GM12865 (cell line): Measurements from ENCODE around the gene DISP3.

Source experiments
- DNase-seq: peaks from one replicate; pipeline ENCODE4 v3.0.0; 2010; ENCODE audit warnings: low read depth
- H3K4me3 ChIP-seq: 2 replicates; pipeline ENCODE4 v1.5.1; 2011; ENCODE audit warnings: mild to moderate bottlenecking, low read depth, low read length, control low read depth
- TF ChIP-seq, protein P1 (sequence below): IDR thresholded peaks from 2 replicates; pipeline ENCODE4 v1.5.1; 2011; ENCODE audit warnings: low read length, control low read depth, low read depth, inconsistent platforms; ENCODE audit not compliant: insufficient read depth; ENCODE audit errors: missing control alignments

Gene DISP3, protein sequence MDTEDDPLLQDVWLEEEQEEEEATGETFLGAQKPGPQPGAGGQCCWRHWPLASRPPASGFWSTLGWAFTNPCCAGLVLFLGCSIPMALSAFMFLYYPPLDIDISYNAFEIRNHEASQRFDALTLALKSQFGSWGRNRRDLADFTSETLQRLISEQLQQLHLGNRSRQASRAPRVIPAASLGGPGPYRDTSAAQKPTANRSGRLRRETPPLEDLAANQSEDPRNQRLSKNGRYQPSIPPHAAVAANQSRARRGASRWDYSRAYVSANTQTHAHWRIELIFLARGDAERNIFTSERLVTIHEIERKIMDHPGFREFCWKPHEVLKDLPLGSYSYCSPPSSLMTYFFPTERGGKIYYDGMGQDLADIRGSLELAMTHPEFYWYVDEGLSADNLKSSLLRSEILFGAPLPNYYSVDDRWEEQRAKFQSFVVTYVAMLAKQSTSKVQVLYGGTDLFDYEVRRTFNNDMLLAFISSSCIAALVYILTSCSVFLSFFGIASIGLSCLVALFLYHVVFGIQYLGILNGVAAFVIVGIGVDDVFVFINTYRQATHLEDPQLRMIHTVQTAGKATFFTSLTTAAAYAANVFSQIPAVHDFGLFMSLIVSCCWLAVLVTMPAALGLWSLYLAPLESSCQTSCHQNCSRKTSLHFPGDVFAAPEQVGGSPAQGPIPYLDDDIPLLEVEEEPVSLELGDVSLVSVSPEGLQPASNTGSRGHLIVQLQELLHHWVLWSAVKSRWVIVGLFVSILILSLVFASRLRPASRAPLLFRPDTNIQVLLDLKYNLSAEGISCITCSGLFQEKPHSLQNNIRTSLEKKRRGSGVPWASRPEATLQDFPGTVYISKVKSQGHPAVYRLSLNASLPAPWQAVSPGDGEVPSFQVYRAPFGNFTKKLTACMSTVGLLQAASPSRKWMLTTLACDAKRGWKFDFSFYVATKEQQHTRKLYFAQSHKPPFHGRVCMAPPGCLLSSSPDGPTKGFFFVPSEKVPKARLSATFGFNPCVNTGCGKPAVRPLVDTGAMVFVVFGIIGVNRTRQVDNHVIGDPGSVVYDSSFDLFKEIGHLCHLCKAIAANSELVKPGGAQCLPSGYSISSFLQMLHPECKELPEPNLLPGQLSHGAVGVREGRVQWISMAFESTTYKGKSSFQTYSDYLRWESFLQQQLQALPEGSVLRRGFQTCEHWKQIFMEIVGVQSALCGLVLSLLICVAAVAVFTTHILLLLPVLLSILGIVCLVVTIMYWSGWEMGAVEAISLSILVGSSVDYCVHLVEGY (N-terminal part only)

GRCh38 chr1:11478571-11479374, at the start of gene DISP3:
TSS of gene DISP3 (plus strand) at chr1:11479155. CDS start at chr1:11500993, 21,838 bp downstream.
- DNase-seq: peak; percentile 78
- H3K4me3 ChIP-seq: peak within 1 kb of the TSS; percentile 42
- TF ChIP-seq, protein P1, sequence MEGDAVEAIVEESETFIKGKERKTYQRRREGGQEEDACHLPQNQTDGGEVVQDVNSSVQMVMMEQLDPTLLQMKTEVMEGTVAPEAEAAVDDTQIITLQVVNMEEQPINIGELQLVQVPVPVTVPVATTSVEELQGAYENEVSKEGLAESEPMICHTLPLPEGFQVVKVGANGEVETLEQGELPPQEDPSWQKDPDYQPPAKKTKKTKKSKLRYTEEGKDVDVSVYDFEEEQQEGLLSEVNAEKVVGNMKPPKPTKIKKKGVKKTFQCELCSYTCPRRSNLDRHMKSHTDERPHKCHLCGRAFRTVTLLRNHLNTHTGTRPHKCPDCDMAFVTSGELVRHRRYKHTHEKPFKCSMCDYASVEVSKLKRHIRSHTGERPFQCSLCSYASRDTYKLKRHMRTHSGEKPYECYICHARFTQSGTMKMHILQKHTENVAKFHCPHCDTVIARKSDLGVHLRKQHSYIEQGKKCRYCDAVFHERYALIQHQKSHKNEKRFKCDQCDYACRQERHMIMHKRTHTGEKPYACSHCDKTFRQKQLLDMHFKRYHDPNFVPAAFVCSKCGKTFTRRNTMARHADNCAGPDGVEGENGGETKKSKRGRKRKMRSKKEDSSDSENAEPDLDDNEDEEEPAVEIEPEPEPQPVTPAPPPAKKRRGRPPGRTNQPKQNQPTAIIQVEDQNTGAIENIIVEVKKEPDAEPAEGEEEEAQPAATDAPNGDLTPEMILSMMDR: peak; percentile 70

DNA sequence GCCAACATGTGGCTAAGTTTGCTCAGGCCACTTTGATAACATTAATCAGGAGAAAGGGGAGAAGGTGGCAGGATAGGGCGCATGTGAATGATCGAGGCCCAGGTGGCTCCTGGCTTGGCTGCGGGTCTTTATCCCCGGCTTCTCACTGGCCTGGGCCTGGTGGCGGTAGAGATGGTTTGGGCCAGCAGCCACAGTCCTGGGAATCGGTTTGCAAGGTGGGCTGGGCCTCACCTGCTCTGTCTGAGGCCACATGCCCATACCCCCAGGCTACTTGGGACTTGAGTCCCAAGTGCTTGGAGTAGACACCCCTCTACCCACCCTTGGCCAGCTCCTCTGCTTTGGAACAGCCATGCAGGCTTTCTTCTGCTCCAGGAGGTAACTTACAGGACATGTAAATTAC, 49.7 kb upstream of the DISP3 start:
- DNase-seq: no peak
- TF ChIP-seq, protein P1: no peak
- H3K4me3 ChIP-seq: no peak overlapping the region

DNA sequence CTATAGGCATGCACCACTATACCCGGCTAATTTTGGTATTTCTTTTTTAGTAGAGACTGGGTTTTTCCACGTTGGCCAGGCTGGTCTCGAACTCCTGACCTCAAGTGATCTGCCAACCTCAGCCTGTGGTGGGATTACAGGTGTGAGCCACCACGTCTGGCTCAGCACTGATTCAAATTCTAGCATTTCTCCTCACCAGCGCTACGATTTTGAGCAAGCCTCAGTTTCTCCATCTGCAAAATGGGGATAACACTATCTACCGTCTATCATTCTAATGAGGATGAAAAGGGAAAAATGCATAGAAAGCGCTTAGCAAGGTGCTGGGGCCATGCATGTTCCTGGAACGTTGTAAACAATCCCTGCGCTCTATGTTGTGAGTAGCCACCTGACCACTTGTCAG, 49.0 kb upstream of the DISP3 start:
- TF ChIP-seq, protein P1: no peak
- H3K4me3 ChIP-seq: no peak overlapping the region
- no peak for DNase-seq

GRCh38 chr1:11431941-11432507, 46.9 kb upstream of the DISP3 start:
- no peak overlapping the region for H3K4me3 ChIP-seq
- TF ChIP-seq, protein P1: no peak

GRCh38 chr1:11432526-11432925, 46.4 kb upstream of the DISP3 start:
- no peak overlapping the region for H3K4me3 ChIP-seq
- no peak for DNase-seq
- TF ChIP-seq, protein P1: no peak

More at GRCh38 chr1:11431941-11432507, 46.9 kb upstream of the DISP3 start:
- DNase-seq: no peak
